ENCODE data around the gene RFLNA.

DNA sequence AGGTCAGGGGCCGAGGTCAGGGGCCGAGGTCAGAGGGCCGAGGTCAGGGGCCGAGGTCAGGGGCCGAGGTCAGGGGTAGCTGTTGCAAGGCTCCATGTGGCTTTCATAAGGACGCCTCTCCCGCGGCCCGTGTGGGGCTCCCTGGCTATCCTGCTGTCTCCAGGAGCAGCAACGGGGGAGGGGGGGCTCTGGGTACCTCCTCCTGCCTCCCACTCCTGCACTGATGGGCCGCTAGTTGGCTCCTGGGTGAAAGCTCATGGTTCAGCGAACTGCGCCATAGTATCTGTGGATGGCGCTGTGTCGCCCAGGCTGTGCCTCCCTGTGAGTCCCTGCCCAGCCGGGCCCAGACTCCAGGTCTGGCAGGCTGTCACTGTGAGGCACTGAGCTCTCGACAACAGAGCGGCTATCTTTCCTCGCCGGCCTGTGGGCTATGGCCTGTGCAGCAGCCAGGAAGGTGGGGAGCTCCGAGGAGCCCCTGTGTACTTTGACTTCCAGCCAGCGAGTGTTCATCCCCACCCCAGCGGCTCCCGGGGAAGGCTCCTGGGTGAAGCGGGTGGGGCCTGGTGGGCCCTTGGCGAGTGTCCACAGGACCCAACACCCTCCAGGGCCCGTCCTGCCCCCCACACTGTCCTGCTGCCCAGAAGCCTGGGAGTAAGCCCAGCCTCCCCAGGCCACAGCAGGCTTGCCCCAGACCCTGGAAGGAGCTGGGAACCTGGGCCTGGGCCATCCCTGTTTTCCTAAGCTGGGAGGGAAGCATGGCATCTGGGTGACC, 8.1 kb downstream of the RFLNA start:
- TF ChIP-seq, protein P1, sequence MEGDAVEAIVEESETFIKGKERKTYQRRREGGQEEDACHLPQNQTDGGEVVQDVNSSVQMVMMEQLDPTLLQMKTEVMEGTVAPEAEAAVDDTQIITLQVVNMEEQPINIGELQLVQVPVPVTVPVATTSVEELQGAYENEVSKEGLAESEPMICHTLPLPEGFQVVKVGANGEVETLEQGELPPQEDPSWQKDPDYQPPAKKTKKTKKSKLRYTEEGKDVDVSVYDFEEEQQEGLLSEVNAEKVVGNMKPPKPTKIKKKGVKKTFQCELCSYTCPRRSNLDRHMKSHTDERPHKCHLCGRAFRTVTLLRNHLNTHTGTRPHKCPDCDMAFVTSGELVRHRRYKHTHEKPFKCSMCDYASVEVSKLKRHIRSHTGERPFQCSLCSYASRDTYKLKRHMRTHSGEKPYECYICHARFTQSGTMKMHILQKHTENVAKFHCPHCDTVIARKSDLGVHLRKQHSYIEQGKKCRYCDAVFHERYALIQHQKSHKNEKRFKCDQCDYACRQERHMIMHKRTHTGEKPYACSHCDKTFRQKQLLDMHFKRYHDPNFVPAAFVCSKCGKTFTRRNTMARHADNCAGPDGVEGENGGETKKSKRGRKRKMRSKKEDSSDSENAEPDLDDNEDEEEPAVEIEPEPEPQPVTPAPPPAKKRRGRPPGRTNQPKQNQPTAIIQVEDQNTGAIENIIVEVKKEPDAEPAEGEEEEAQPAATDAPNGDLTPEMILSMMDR (IDR thresholded peaks at IDR 0.05) = no peak
- TF ChIP-seq POLR2A (IDR thresholded peaks at IDR 0.05) = no peak
